PC-3 (cell line): Measurements from ENCODE around the gene CDH11. TPM values are rescaled to one million over a fixed set of nuclear protein-coding genes. Genes with fewer than 3 reads are reported as not detected.

Source experiments
- ATAC-seq: fragments of 200-7000 bp; cut with Tn5 transposase; 2 replicates; pipeline ENCODE4 v1.9.1; 2020; ENCODE audit warnings: mild to moderate bottlenecking, moderate library complexity
- BruUV-seq: library from RNA; stranded (reverse); fragments of 400-500 nt; replicated peaks from 2 replicates; lab custom pipeline; 2021; lab: Mats Ljungman, UMichigan
- CTCF ChIA-PET: fragments of 300-600 bp; sonication (Branson Sonifier 250); formaldehyde crosslinking; loops from one replicate; lab custom pipeline; 2022; ENCODE audit warnings: antibody characterized with exemption; lab: Charles Lee
- POLR2A ChIA-PET: fragments of 300-600 bp; sonication (Branson Sonifier 250); formaldehyde crosslinking; loops from one replicate; lab custom pipeline; 2022; ENCODE audit warnings: antibody characterized with exemption; ENCODE audit not compliant: unreplicated experiment; lab: Charles Lee
- DNase-seq: peaks from one replicate; pipeline ENCODE4 v3.0.0-alpha.2; 2015
- H2AFZ ChIP-seq: fragments of 300-600 bp; sonication (generic); 2 replicates; pipeline ENCODE4 v1.6.0; 2016; ENCODE audit warnings: antibody characterized with exemption, low read length
- H3F3A ChIP-seq: fragments of 300-600 bp; sonication (generic); one replicate; pipeline ENCODE4 v1.6.0; 2017; ENCODE audit warnings: antibody characterized with exemption, low read length, control low read depth, mild to moderate bottlenecking; ENCODE audit not compliant: unreplicated experiment
- H3K27ac ChIP-seq: fragments of 300-600 bp; sonication (generic); 2 replicates; pipeline ENCODE4 v1.5.1; 2016; ENCODE audit warnings: mild to moderate bottlenecking, low read length
- H3K27me3 ChIP-seq: fragments of 300-600 bp; sonication (generic); 2 replicates; pipeline ENCODE4 v1.6.1; 2016; ENCODE audit warnings: low read length, mixed read lengths
- H3K36me3 ChIP-seq: fragments of 300-600 bp; sonication (generic); 2 replicates; pipeline ENCODE4 v1.6.1; 2016; ENCODE audit warnings: low read depth, mixed run types, low read length, mixed read lengths
- H3K4me1 ChIP-seq: fragments of 300-600 bp; sonication (generic); 2 replicates; pipeline ENCODE4 v1.5.1; 2016; ENCODE audit warnings: low read length; ENCODE audit not compliant: insufficient read depth
- H3K4me2 ChIP-seq: fragments of 300-600 bp; sonication (generic); 2 replicates; pipeline ENCODE4 v1.6.0; 2016; ENCODE audit warnings: low read length
- H3K4me3 ChIP-seq: fragments of 300-600 bp; sonication (generic); 2 replicates; pipeline ENCODE4 v1.5.1; 2016; ENCODE audit warnings: mild to moderate bottlenecking, low read length, mixed read lengths
- H3K79me2 ChIP-seq: fragments of 300-600 bp; sonication (generic); 2 replicates; pipeline ENCODE4 v1.6.1; 2017; ENCODE audit warnings: low read length, mixed read lengths
- H3K9ac ChIP-seq: fragments of 300-600 bp; sonication (generic); 2 replicates; pipeline ENCODE4 v1.6.0; 2016; ENCODE audit warnings: mild to moderate bottlenecking, low read length
- H3K9me2 ChIP-seq: fragments of 300-600 bp; sonication (generic); replicated peaks from 2 replicates; pipeline ENCODE4 v1.6.1; 2016; ENCODE audit warnings: mixed run types, low read length, mixed read lengths
- H3K9me3 ChIP-seq: fragments of 300-600 bp; sonication (generic); 2 replicates; pipeline ENCODE4 v1.6.1; 2016; ENCODE audit warnings: low read length, mixed read lengths
- H4K20me1 ChIP-seq: fragments of 300-600 bp; sonication (generic); 2 replicates; pipeline ENCODE4 v1.6.1; 2016; ENCODE audit warnings: low read length, mixed read lengths
- CTCF ChIP-seq: fragments of 300-600 bp; sonication (generic); conservative IDR thresholded peaks from 2 replicates; pipeline ENCODE4 v1.5.1; 2017; ENCODE audit warnings: antibody characterized with exemption, low read depth, mild to moderate bottlenecking, low read length
- EZH2 ChIP-seq: fragments of 300-600 bp; sonication (generic); IDR thresholded peaks from one replicate; pipeline ENCODE4 v1.6.1; 2017; ENCODE audit warnings: antibody characterized with exemption, mild to moderate bottlenecking, low read length; ENCODE audit not compliant: unreplicated experiment
- EZH2phosphoT487 ChIP-seq: fragments of 300-600 bp; sonication (generic); IDR thresholded peaks from 2 replicates; pipeline ENCODE4 v1.6.1; 2018; ENCODE audit warnings: mild to moderate bottlenecking, antibody characterized with exemption, low read length, borderline replicate concordance
- intact Hi-C: fragments of 100-400 bp; cut with micrococcal nuclease; formaldehyde crosslinking; loops from 2 replicates; pipeline ENCODE4 v1.9.0; 2023
- total RNA-seq: library from RNA; depleted of rRNA; stranded (reverse); fragments of >200 nt; gene quantifications from 2 replicates; pipeline ENCODE4 v1.2.3, GENCODE V29; 2014

CDH11 gene
- total RNA-seq, 1 experiment from 2014 or later: 172 TPM

- TF ChIP-seq EZH2: no peak
- TF ChIP-seq CTCF: no peak
- no peak for TF ChIP-seq EZH2phosphoT487
- Histone ChIP-seq H3K36me3 (peaks cover 50% of the 10 kb centered on the region), H3K4me2 (no peak overlapping the region), H3F3A (no peaks in the 10 kb centered on the region), H3K9me2 (no peaks in the 10 kb centered on the region), H3K79me2 (no peaks in the 10 kb centered on the region), H3K4me1 (no peaks in the 10 kb centered on the region), H3K27ac (no peak overlapping the region), H3K4me3 (no peak overlapping the region), H3K27me3 (no peaks in the 10 kb centered on the region), H3K9ac (no peak overlapping the region), H2AFZ (no peak overlapping the region), H4K20me1 (peaks cover 7% of the 10 kb centered on the region; the same call in 1 of the 2 replicates), H3K9me3 (no peaks in the 10 kb centered on the region)
- POLR2A ChIA-PET: no interaction called here
- CTCF ChIA-PET: no interaction called here
- ATAC-seq (no peak), DNase-seq (no peak)
- intact Hi-C loops: no loop called here
- no TSS peak for BruUV-seq
Measured at GRCh38 chr16:64989050-64989449, 132.8 kb downstream of the CDH11 start.

GRCh38 chr16:64983963-64984362, 137.9 kb downstream of the CDH11 start:
- Histone ChIP-seq H3K4me3 (no peak overlapping the region), H3F3A (no peaks in the 10 kb centered on the region), H3K4me2 (no peak overlapping the region), H3K9me2 (no peaks in the 10 kb centered on the region), H3K27me3 (no peaks in the 10 kb centered on the region), H3K27ac (no peak overlapping the region), H2AFZ (no peak overlapping the region), H3K9ac (no peak overlapping the region), H3K79me2 (no peaks in the 10 kb centered on the region), H3K4me1 (no peaks in the 10 kb centered on the region), H4K20me1 (peaks cover 3% of the 10 kb centered on the region; the same call in 1 of the 2 replicates), H3K36me3 (peaks cover 33% of the 10 kb centered on the region), H3K9me3 (no peaks in the 10 kb centered on the region)
- ChIA-PET CTCF (no interaction called here), POLR2A (no interaction called here)
- intact Hi-C loops: no loop called here
- TF ChIP-seq EZH2 (no peak), CTCF (peak; percentile 69), EZH2phosphoT487 (no peak)
- ATAC-seq (peak; percentile 58; the same call in 1 of the 2 replicates), DNase-seq (peak; percentile 44)
- BruUV-seq: no TSS peak

- DNase-seq: no peak
- no peak overlapping the region for H3K27ac ChIP-seq
- no peaks in the 10 kb centered on the region for H3K9me3 ChIP-seq
- H2AFZ ChIP-seq: no peak overlapping the region
- no peaks in the 10 kb centered on the region for H3K27me3 ChIP-seq
- ChIA-PET CTCF (no interaction called here), POLR2A (no interaction called here)
- no peaks in the 10 kb centered on the region for H3K4me1 ChIP-seq
- ATAC-seq: no peak
- H4K20me1 ChIP-seq: peaks cover 3% of the 10 kb centered on the region; the same call in 1 of the 2 replicates
- H3K4me3 ChIP-seq: no peak overlapping the region
- intact Hi-C loops: no loop called here
- TF ChIP-seq EZH2 (no peak), EZH2phosphoT487 (no peak), CTCF (no peak)
- H3K79me2 ChIP-seq: no peaks in the 10 kb centered on the region
- H3K9ac ChIP-seq: no peak overlapping the region
- peaks cover 26% of the 10 kb centered on the region for H3K36me3 ChIP-seq
- no peaks in the 10 kb centered on the region for H3K9me2 ChIP-seq
- H3F3A ChIP-seq: no peaks in the 10 kb centered on the region
- no TSS peak for BruUV-seq
- no peak overlapping the region for H3K4me2 ChIP-seq
Measured at GRCh38 chr16:64983231-64983630, 138.6 kb downstream of the CDH11 start.
